Epithelial cell of proximal tubule (primary cell): ENCODE measurements around the gene MTR. TPM values are rescaled to one million over a fixed set of nuclear protein-coding genes. Genes with fewer than 3 reads are reported as not detected.

ENCODE experiments used
- DNase-seq: peaks from one replicate; pipeline ENCODE4 v3.0.0-alpha.2; 2011; ENCODE audit warnings: low read depth
- H3K4me3 ChIP-seq: 2 replicates; pipeline ENCODE4 v1.5.1; 2011; ENCODE audit warnings: low read depth, mild to moderate bottlenecking, low read length
- total RNA-seq: library from RNA; depleted of rRNA; stranded (reverse); fragments of >200 nt; gene quantifications from 2 replicates; pipeline ENCODE4 v1.2.3, GENCODE V29; 2015
- TF ChIP-seq, protein P1 (sequence below): conservative IDR thresholded peaks from 2 replicates; pipeline ENCODE4 v1.5.1; 2012; ENCODE audit warnings: low read depth, mild to moderate bottlenecking, low read length

The MTR gene
- total RNA-seq, 1 donor from 2014 or later = 18.3 TPM

- TF ChIP-seq, protein P1, sequence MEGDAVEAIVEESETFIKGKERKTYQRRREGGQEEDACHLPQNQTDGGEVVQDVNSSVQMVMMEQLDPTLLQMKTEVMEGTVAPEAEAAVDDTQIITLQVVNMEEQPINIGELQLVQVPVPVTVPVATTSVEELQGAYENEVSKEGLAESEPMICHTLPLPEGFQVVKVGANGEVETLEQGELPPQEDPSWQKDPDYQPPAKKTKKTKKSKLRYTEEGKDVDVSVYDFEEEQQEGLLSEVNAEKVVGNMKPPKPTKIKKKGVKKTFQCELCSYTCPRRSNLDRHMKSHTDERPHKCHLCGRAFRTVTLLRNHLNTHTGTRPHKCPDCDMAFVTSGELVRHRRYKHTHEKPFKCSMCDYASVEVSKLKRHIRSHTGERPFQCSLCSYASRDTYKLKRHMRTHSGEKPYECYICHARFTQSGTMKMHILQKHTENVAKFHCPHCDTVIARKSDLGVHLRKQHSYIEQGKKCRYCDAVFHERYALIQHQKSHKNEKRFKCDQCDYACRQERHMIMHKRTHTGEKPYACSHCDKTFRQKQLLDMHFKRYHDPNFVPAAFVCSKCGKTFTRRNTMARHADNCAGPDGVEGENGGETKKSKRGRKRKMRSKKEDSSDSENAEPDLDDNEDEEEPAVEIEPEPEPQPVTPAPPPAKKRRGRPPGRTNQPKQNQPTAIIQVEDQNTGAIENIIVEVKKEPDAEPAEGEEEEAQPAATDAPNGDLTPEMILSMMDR = no peak
- no peak overlapping the region for H3K4me3 ChIP-seq
- DNase-seq = no peak
Measured at GRCh38 chr1:236773919-236774318, 21.2 kb upstream of the MTR start.

DNA sequence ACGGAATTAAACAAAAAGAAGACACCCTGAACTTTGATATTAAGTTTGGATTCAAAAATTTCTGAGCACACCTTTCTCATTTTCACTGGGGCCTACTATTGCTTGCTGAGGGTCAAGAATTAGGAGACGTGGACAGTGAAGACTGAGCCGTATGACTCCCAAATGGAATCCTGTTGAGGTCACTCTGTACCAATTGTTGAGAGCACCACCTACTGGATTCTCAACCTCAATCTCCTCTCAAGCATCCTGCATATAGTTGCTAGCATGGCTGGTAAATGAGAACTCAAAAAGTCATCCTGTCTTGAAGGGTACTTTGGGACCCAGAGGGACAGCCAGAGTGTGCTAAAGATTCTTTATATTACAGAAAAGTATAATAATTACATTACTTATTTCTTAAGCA is 20.2 kb upstream of the MTR start:
- H3K4me3 ChIP-seq = no peak overlapping the region
- TF ChIP-seq, protein P1 = peak; percentile 72

DNA sequence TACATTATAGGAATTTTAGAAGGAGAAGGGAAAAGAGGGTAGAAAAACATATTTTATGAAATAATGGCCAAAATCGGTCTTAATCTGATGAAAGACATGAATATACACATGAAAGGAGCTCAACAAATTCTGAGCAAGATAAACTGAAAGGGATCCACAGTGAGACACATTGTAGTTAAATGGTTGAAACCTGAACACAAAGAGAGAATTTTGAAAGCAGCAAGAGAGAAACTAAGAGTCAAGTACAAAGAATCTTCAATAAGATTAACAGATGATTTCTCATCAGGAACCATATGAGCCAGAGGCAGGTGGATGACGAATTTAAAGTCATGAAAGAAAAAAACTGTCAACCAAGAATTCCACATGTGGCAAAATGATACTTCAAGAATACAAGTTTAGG is 15.8 kb upstream of the MTR start:
- no peak for DNase-seq
- no peak overlapping the region for H3K4me3 ChIP-seq
- TF ChIP-seq, protein P1 = no peak

More for the DNA sequence above, 20.2 kb upstream of the MTR start:
- no peak for DNase-seq

GRCh38 chr1:236785477-236785876 is 9.6 kb upstream of the MTR start:
- TF ChIP-seq, protein P1 = no peak
- no peak overlapping the region for H3K4me3 ChIP-seq
- no peak for DNase-seq

DNA sequence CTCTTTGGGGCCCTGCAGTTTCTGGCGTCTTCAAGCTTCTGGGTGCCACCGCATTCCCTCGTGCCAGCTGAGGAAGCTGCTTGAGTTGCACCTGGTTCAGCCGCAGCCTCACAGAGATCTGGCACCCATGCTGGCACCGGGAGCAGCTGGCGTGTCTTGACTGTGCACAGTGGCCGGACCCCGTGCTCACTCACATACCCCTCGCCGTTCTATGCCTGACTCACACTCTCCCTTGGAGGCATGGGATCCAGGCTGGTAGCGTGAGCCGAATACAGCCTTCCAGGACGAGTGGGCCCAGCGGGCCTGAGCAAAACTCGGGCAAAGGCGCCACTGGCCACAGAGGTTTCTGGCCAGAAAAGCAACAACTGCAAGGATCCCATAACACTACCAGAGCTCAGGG is 8.6 kb upstream of the MTR start:
- DNase-seq = no peak
- TF ChIP-seq, protein P1 = no peak

GRCh38 chr1:236794585-236795034 is 482 bp upstream of the MTR start:
- no peak for DNase-seq
- H3K4me3 ChIP-seq = peak overlapping the region; percentile 88
- TF ChIP-seq, protein P1 = no peak

More for the DNA sequence above, 8.6 kb upstream of the MTR start:
- no peak overlapping the region for H3K4me3 ChIP-seq
